Activated CD8-positive, alpha-beta memory T cell treated with anti-CD3 and anti-CD28 coated beads, Interleukin-2, amount 50 U/mL, for 4 hours (primary cell): Measurements from ENCODE around the gene IL17C.
"Not testable (repeated sequence)": the region's sequence is repeated elsewhere in the genome, so short reads cannot be mapped to it uniquely, and the experiment has no call there.

Experiments
- DNase-seq: peaks from one replicate; pipeline ENCODE4 v3.0.0-alpha.2; 2020

IL17C gene

DNA sequence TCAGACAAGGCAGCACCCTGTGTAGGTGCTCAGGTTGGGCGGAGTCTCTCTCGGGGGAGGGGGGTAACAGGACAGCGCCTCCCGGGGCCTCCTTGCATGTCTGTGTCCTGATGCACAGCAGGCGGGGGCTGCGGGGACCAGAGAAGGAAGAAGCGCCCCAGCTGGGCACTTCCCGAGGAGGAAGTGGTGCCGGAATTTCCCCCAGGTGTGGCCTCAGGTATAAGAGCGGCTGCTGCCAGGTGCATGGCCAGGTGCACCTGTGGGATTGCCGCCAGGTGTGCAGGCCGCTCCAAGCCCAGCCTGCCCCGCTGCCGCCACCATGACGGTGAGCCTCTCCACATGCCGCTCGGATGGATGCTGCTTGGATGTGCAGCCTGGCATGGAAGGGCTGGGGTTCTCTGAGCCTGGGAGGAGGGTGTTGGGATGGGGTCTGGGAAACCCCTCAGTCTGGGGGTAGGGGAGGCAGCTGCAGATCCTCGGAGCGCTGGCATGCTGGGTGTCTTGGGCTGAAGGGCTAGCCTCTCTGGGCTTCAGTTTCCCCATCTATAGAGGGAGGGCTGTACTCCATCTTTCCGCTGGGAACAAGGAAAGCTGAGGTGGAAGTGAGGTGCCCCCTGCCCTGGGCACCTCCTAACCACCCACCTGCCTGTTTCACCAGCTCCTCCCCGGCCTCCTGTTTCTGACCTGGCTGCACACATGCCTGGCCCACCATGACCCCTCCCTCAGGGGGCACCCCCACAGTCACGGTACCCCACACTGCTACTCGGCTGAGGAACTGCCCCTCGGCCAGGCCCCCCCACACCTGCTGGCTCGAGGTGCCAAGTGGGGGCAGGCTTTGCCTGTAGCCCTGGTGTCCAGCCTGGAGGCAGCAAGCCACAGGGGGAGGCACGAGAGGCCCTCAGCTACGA, at the start of gene IL17C:
TSS of gene IL17C (plus strand) at position 250 of the 908 bp plus-strand sequence. CDS start at position 320, 70 bp downstream.
- no peak for DNase-seq

DNA sequence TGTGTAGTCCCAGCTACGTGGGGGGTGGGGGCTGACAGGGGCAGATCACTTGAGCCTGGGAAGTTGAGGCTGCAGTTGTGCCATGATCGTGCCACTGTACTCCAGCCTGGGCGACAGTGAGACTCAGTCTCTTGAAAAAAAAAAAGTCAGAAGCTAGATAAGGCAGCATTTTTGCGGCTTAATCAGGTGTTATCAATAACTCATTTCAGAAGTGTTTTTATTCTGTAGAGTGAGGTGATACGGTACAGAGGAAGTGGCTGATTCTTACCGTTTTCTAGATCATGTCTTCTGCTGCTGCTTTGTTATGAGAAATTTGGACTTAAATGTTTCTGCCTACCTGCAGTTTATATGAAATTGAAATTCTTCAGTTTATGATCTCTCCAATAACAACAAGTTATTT, 49.6 kb upstream of the IL17C start:
- DNase-seq: no peak

DNA sequence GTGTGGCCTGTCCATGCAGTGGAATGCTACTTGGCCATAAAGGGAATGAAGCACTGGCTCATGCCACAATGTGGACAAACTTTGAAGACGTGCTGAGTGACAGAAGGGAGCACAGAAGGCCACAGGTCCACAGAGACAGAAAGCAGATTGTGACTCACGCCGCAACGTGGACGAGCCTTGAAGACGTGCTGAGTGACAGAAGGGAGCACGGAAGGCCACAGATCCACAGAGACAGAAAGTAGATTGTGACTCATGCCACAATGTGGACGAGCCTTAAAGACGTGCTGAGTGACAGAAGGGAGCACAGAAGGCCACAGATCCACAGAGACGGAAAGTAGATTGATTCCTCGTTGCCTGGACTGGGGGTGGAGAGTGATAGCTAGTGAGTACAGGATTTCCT, 48.9 kb upstream of the IL17C start:
- DNase-seq: no peak

GRCh38 chr16:88591577-88592021, 46.8 kb upstream of the IL17C start:
- no peak for DNase-seq

DNA sequence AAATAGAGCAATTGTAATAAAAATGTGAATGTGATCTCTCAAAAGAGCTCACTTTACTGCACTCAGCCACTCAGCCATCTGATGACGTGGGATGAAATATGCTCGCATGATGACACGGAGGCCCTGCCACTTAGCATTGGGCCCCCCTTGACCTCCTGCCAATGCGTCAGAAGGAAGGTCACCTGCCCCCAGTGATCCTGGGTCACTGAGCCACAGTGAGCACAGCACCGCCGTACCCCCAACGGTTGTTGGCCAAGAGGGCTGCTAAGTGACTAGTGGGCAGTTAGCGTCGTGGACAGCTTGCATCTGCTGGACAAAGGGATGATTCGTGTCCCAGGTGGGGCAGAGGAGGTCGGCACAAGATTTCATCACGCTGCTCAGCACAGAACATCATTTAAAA, 45.3 kb upstream of the IL17C start:
- no peak for DNase-seq

GRCh38 chr16:88593489-88593888, 44.9 kb upstream of the IL17C start:
- no peak for DNase-seq

GRCh38 chr16:88593910-88594309, 44.5 kb upstream of the IL17C start:
- DNase-seq: no peak

DNA sequence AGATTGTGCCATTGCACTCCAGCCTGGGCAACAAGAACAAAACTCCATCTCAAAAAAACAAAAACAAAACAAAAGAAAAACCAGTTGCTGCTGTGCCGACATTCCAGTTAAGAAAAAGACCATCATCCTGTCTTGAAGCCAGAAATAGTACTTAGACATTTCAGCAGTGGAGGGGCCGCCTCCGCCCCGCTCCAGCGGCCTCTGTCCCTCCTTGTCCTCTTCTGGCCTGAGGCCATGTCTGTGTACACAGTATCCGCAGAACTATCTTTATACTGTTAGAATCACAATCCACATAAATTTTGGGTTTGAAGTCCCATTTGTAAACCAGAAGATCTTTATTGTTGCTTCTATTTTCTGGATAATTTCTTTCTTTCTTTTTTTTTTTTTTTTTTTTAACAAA, 43.3 kb upstream of the IL17C start:
- no peak for DNase-seq

- no peak for DNase-seq
Observed at GRCh38 chr16:88595921-88596320, 42.5 kb upstream of the IL17C start.

DNA sequence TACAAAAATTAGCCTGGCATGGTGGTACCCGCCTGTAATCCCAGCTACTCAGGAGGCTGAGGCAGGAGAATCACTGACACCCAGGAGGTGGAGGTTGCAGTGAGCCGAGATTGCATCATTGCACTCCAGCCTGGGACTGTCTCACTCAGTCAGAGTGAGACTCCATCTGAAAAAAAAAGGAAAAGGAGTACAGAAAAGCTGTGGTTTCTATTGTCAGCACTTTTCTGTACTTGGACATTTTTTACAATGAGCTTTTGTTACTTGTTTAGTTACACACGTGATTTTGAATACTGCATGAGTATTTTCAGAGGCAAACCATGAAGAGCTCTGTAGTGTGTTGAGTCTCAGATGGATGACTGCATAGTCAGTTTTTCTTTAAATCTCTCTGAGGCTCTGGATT, 41.9 kb upstream of the IL17C start:
- no peak for DNase-seq

DNA sequence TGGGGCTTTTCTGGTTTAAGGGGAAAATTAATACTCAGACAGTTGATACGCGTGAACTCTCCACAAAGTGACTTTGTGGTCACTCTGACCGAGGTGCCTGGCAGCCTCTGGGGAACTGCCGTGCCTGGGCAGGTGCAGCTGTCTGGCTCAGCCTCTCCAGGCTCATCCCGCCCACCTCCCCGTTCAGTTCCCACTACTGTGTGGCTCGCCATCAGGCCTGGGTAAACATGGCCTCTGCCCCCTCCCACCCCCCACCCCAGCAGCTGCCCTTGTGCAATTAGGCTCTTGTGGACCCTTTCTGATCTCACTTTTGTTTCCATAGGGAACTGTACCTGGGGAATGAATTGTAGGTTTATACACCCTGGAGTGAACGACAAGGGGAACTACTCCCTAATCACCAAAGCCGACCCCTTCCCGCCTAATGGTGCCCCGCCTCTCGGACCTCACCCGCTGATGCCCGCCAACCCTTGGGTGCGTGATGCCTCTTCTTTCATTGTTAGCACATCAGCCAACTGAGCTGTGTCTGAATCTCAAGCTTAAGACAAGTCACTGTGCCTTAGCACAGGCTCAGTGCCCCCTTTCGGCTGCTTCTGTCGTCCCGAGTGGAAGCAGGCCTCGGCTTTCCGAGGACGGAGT, 40.4 kb upstream of the IL17C start:
- DNase-seq: no peak

GRCh38 chr16:88599092-88599733, 39.2 kb upstream of the IL17C start:
- no peak for DNase-seq

DNA sequence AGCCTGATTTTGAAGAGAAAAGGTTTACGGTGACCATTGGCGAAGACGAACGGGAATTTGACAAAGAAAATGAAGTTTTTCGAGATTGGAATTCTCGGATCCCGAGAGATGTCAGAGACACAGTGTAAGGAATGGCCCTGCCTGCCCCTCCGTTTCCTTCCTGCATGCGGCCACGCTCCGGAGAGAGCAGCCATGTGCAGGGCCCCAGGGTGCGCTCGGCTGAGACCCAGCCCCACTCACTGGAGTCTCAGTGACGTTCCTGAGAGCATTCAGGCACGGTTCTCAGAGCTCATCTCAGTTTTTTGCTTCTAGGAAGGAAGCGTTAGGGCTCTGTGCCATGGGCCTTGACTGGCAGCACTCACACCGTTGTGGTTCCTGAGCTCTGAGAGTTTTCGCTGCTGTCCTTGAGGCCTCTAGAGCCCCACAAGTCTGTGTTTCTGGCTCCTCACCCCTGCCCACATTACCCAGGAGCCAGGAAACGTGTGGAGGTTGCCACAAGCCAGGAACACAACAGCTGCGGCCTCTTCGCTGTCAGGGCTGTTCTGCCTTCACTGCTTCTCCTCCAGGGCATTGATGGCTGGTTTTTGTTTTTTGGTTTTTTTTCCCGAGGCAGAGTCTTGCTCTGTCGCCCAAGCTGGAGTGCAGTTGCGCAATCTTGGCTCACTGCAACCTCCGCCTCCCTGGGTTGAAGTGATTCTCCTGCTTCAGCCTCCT, 38.4 kb upstream of the IL17C start:
- no peak for DNase-seq

GRCh38 chr16:88600539-88600896, 37.9 kb upstream of the IL17C start:
- DNase-seq: no peak

DNA sequence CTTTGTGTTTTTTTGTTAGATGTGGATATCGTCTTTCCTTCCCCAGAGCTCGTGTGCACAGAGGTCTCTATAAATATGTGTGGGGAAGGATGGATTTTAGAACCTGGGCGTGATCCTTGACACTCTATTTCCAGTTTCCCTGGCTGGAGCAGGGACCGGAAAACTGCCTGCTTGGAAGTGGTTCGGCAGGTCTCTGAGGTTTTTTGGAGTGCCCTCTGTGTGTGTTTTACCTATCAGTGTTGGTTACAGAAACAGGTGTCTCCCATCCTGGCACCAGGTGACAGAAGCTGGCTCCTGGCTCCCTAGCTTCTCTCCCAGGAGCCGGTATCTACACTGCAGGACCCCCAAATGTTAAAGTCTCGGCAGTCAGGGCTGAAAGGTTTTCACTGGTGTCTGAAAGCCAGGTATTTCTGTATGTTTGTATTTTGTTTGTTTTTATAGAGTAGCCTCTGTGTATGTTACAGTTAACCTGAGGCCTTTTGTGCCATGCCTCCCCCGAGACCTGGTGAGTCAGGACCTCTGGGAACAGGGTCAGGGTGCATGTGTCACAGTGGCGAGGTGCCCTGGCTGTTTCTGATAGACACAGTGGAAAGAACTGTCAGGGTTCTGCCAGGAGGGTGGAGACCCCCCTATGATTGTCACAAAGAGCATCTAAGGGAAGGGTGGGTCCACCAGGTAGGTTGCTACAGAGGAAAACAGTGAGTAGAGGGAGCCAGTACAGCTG, 36.9 kb upstream of the IL17C start:
- DNase-seq: no peak

GRCh38 chr16:88602091-88602490, 36.3 kb upstream of the IL17C start:
- no peak for DNase-seq

- DNase-seq: no peak
Observed at GRCh38 chr16:88605186-88606147, 32.9 kb upstream of the IL17C start.

DNA sequence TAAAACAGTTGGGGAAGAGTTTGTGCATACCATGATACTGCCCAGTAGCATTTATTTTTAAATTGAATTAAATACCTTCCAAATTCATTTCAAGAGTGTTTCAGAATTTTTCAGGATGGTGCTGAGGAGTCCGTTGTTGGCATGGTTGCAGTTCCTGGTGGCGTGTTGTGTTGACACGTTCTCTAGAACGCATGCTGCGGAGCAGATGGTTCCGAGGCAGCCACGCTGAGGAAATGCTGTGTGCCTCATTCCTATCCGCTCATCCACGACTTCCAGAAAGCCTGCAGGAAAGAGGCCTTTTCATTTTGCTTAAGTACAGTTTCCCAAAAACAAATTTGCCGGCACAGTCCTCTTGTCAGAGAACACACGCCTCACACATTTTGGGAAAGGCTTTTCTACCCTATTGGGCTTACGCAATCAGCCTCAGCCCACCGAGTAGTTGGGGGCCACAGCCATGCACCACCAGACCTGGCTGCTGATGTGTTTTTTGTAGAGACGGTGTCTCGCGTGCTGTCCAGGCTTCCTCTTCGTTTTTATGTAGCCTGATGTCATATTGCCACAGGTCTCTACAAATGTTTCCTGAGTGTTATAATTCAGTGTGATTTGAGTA, 32.1 kb upstream of the IL17C start:
- no peak for DNase-seq

DNA sequence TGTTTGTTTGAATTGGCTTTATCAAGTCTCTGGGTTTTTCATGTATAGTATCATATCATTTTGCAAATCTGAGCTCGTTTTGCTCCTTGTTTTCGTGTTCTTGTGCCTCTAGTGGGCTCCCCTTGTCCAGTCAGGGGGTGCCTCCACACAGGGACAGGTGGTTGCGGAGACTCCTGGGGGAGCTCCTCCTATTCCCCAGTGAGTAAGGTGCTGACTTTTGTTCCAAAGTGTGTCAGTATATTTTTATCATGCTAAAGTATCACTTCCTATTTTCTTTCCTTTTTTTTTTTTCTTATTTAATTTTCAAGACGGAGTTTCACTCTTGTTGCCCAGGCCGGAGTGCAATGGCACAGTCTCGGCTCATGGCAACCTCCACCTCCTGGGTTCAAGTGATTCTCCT, 30.3 kb upstream of the IL17C start:
- no peak for DNase-seq

- not testable (repeated sequence) for DNase-seq
Observed at GRCh38 chr16:88609426-88609825, 28.9 kb upstream of the IL17C start.

DNA sequence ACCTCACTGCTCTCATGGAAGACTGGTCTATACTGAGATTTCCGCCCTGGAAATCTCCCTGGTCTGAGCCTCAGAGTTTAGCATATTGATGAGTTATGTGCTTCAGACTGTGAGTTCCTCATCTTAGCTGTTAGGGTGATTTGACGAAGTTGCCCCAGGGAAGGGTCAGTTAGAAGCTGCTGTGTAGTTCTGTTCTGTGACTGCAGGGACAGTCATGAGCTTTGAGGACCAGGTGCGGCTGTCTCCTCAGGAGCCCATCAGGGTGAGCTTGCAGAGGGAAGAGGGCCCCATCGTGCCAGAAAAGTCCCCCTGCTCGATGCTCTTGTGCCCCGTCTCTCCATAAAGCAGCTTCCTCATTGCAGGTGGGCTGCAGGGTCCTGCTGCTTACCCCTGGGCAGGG, 28.3 kb upstream of the IL17C start:
- DNase-seq: no peak
